ENCODE data around the gene TTC22.
"Not testable (repeated sequence)": the region's sequence is repeated elsewhere in the genome, so short reads cannot be mapped to it uniquely, and the experiment has no call there.

TTC22 gene

GRCh38 chr1:54781023-54781723 lies 19.9 kb downstream of the TTC22 start:
- DNase-seq (ENCODE audit: low spot score), result no peak
- in situ Hi-C loops (cut with MboI; ENCODE audit: low pct_unique_long_range_greater_than_20kb, low sequenced_read_pairs, unreplicated experiment), result no loop called here
- TF ChIP-seq CTCF (IDR thresholded peaks at IDR 0.05; ENCODE audit: extremely low read depth, insufficient read depth, missing control alignments), result no peak

DNA sequence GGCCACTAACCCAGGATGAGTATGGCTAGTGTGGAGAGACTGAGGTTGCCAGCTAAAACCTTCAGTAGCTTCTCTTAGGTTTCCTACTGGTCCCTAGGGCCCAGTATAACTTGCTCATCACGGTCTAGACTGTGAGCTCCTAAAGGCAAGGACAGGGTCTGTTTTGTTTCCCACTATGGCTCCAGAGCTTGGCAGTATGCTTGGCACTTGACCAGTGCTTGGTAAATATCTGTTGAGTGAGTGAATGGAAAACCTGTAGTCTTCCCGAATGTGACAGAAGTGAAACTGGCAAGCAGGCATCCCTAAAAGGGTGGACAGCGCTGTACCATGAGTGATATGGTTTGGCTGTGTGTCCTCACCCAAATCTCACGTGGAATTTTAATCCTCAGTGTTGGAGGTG lies 23.7 kb downstream of the TTC22 start:
- TF ChIP-seq CTCF (IDR thresholded peaks at IDR 0.05; ENCODE audit: extremely low read depth, insufficient read depth, missing control alignments), result no peak
- DNase-seq (ENCODE audit: low spot score), result no peak
- in situ Hi-C loops (cut with MboI; ENCODE audit: low pct_unique_long_range_greater_than_20kb, low sequenced_read_pairs, unreplicated experiment), result no loop called here

DNA sequence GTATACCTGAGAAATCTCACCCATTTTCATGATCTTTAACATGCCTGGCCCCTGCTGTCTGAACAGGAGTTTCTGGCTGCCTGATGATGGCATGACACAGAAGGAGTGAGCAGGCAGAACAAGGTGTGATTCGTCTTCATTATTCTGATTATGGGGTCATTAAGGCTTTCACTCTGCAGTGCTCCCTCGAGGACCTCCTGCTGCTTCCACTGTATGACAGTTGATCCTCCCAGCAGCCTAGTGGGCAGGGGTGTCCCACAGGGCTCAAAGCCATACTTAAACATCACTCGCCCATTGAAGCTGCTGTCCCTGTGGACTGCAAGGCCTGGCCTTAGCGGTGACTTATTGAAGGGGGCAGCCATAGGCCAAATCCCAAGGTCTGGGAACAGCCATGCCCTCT lies 24.1 kb downstream of the TTC22 start:
- no peak for DNase-seq (ENCODE audit: low spot score)
- in situ Hi-C loops (cut with MboI; ENCODE audit: low pct_unique_long_range_greater_than_20kb, low sequenced_read_pairs, unreplicated experiment), result no loop called here
- no peak for TF ChIP-seq CTCF (IDR thresholded peaks at IDR 0.05; ENCODE audit: extremely low read depth, insufficient read depth, missing control alignments)

DNA sequence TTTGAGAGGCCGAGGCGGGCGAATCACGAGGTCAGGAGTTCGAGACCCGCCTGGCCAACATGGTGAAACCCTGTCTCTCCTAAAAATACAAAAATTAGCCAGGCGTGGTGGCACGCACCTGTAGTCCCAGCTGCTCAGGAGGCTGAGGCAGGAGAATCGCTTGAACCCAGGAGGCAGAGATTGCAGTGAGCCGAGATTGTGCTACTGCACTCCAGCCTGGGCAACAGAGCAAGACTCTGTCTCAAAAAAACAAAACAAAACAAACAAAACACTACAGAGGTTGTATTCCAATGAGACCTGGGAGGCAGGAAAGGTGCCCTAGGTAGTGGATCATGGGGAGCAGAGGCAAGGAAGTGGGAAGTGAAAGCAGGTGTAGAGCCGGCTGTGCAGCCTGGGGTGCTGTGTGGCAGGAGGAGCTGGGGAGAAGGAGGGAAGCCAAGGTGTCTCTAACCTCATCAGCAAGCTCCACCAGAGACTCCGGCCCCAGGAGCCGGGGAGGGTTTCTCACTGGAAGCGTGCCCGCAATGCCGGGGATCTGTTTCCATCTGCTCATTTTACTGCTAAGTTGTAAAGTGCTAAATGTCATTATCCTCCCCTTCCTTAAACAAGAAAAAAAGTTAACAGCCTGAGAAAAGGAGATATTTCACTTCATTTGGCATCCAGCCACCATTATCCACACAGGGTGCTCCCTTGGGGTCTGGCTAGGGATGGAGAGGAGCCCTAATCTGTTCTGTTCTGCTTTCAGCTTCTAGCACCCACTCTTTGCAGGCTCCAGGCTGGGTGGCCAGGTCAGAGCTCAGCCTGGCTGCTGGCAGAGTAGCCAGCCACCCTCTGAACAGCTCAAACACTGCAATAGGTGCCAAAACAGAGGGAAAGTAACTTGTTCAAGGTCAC lies 25.0 kb downstream of the TTC22 start:
- in situ Hi-C loops (cut with MboI; ENCODE audit: low pct_unique_long_range_greater_than_20kb, low sequenced_read_pairs, unreplicated experiment); DNase-seq (ENCODE audit: low spot score): not testable (repeated sequence)

DNA sequence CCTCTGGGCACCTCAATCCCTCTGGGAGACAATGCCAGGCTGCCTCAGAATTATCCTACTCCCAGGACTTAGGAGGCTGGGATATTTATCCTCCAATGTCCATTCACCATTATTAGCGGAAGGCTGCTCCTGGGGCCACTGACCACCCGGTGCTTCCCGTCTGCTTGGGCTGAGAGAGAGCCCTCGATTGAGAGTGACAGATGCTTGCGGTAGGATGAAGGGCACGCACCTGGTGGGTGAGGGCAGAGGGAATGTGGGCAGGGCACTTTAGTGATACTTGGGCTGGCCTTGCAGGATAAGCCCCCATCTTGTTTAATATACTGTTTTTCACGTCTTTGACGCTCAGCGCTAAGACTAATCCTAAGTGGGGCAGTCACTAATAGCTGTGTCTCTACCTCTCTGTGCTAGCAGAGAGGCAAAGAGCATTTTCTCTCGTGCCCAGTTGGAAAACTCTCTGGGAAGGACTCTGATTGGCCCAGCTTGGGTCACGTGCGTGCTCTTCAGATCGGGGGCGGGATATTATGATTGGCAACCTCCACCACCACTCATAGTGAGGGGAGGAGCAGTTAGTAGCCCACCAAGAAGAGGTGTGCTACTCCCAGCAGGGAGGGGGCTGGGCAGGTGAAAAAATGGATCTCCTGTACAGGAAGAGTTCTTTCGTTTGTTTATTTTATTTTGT lies 26.2 kb downstream of the TTC22 start:
- in situ Hi-C loops (cut with MboI; ENCODE audit: low pct_unique_long_range_greater_than_20kb, low sequenced_read_pairs, unreplicated experiment), result no loop called here
- TF ChIP-seq CTCF (IDR thresholded peaks at IDR 0.05; ENCODE audit: extremely low read depth, insufficient read depth, missing control alignments), result no peak
- no peak for DNase-seq (ENCODE audit: low spot score)

- in situ Hi-C loops (cut with MboI; ENCODE audit: low pct_unique_long_range_greater_than_20kb, low sequenced_read_pairs, unreplicated experiment), result no loop called here
- no peak for DNase-seq (ENCODE audit: low spot score)
- no peak for TF ChIP-seq CTCF (IDR thresholded peaks at IDR 0.05; ENCODE audit: extremely low read depth, insufficient read depth, missing control alignments)
Observed at GRCh38 chr1:54772951-54773350, 28.2 kb downstream of the TTC22 start.

Measured in GM13977 (cell line).